ENCODE data around the gene PLA2G4D.

Gene PLA2G4D

GRCh38 chr15:42024303-42024702, 70.1 kb downstream of the PLA2G4D start:
- no peak for ATAC-seq
- no peak for TF ChIP-seq TSHZ2 (CRISPR knock-in tag; IDR thresholded peaks at IDR 0.05)
- TF ChIP-seq ZFP30 (CRISPR knock-in tag; IDR thresholded peaks at IDR 0.05): no peak
- TF ChIP-seq GLIS3 (CRISPR knock-in tag; IDR thresholded peaks at IDR 0.05): no peak
- no peak for TF ChIP-seq PATZ1 (CRISPR knock-in tag; IDR thresholded peaks at IDR 0.05; ENCODE audit: borderline replicate concordance)
- no peak for TF ChIP-seq TOX (CRISPR knock-in tag; IDR thresholded peaks at IDR 0.05; ENCODE audit: borderline replicate concordance)
- TF ChIP-seq OSR1 (CRISPR knock-in tag; IDR thresholded peaks at IDR 0.05): no peak
- TF ChIP-seq ZNF8 (CRISPR knock-in tag; IDR thresholded peaks at IDR 0.05): no peak
- no peak for TF ChIP-seq ZFP3 (CRISPR knock-in tag; IDR thresholded peaks at IDR 0.05)
- no peak for TF ChIP-seq ISL1 (CRISPR knock-in tag; IDR thresholded peaks at IDR 0.05)
- TF ChIP-seq TCF4 (CRISPR knock-in tag; IDR thresholded peaks at IDR 0.05; ENCODE audit: borderline replicate concordance): no peak
- TF ChIP-seq PPARA (CRISPR knock-in tag; IDR thresholded peaks at IDR 0.05; ENCODE audit: borderline replicate concordance): no peak
- no peak for TF ChIP-seq CSDC2 (CRISPR knock-in tag; IDR thresholded peaks at IDR 0.05)
- no peak for TF ChIP-seq POU6F1 (CRISPR knock-in tag; IDR thresholded peaks at IDR 0.05; ENCODE audit: borderline replicate concordance, low read depth)
- no peak for TF ChIP-seq RARB (CRISPR knock-in tag; IDR thresholded peaks at IDR 0.05)

GRCh38 chr15:42021593-42021992, 72.8 kb downstream of the PLA2G4D start:
- no peak for ATAC-seq
- TF ChIP-seq ZFP3 (CRISPR knock-in tag; IDR thresholded peaks at IDR 0.05): no peak
- no peak for TF ChIP-seq PPARA (CRISPR knock-in tag; IDR thresholded peaks at IDR 0.05; ENCODE audit: borderline replicate concordance)
- TF ChIP-seq ZNF565 (CRISPR knock-in tag; conservative IDR thresholded peaks at IDR 0.05; ENCODE audit: low read depth): no peak
- no peak for TF ChIP-seq GLIS3 (CRISPR knock-in tag; IDR thresholded peaks at IDR 0.05)
- no peak for TF ChIP-seq SNAI2 (CRISPR knock-in tag; IDR thresholded peaks at IDR 0.05)
- no peak for TF ChIP-seq ZNF8 (CRISPR knock-in tag; IDR thresholded peaks at IDR 0.05)
- TF ChIP-seq TCF4 (CRISPR knock-in tag; IDR thresholded peaks at IDR 0.05; ENCODE audit: borderline replicate concordance): no peak

- TF ChIP-seq ZFP30 (CRISPR knock-in tag; IDR thresholded peaks at IDR 0.05) (no peak), ARNTL (CRISPR knock-in tag; IDR thresholded peaks at IDR 0.05; ENCODE audit: borderline replicate concordance, low read depth) (no peak), CSDC2 (CRISPR knock-in tag; IDR thresholded peaks at IDR 0.05) (no peak), ZC3H10 (CRISPR knock-in tag; IDR thresholded peaks at IDR 0.05) (no peak), BACH2 (CRISPR knock-in tag; IDR thresholded peaks at IDR 0.05; ENCODE audit: borderline replicate concordance) (no peak), CSRNP3 (CRISPR knock-in tag; IDR thresholded peaks at IDR 0.05) (no peak), TSHZ2 (CRISPR knock-in tag; IDR thresholded peaks at IDR 0.05) (no peak), SNAI2 (CRISPR knock-in tag; IDR thresholded peaks at IDR 0.05) (no peak), ZNF565 (CRISPR knock-in tag; conservative IDR thresholded peaks at IDR 0.05; ENCODE audit: low read depth) (no peak), ESRRG (CRISPR knock-in tag; IDR thresholded peaks at IDR 0.05) (no peak), OSR1 (CRISPR knock-in tag; IDR thresholded peaks at IDR 0.05) (no peak), PATZ1 (CRISPR knock-in tag; IDR thresholded peaks at IDR 0.05; ENCODE audit: borderline replicate concordance) (no peak)
- ATAC-seq: no peak
Measured at GRCh38 chr15:42020713-42021273, 73.6 kb downstream of the PLA2G4D start, which contains the start of gene PLA2G4E. Gene PLA2G4E (minus strand): TSS chr15:42021042. CDS start chr15:42021030, 12 bp downstream.
